GM19372 (cell line): ENCODE data around the gene RAI14.
"Not testable (repeated sequence)": the region's sequence is repeated elsewhere in the genome, so short reads cannot be mapped to it uniquely, and the experiment has no call there.

Source experiments
- ATAC-seq: cut with Tn5 transposase; IDR thresholded peaks from one replicate; pipeline ENCODE4 v1.9.1; 2021; ENCODE audit warnings: mild to moderate bottlenecking, low read depth, moderate library complexity; ENCODE audit not compliant: unreplicated experiment

RAI14 gene

GRCh38 chr5:34756781-34757624, 100.9 kb downstream of the RAI14 start:
- no peak for ATAC-seq

GRCh38 chr5:34758514-34758913, 102.4 kb downstream of the RAI14 start:
- ATAC-seq = no peak

DNA sequence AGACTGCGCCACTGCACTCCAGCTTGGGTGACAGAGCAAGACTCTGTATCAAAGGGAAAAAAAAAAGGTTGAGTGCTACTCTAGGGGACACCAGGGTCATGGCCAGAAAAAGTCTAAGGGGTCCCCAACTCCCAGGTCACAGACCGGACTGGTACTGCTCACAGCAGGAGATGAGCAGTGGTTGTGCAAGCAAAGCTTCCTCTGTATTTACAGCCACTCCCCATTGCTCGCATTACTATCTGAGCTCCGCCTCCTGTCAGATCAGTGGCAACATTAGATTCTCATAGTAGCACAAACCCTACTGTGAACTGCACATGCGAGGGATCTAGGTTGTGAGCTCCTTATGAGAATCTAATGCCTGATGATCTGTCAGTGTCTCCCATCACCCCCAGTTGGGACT, 103.1 kb downstream of the RAI14 start:
- ATAC-seq = not testable (repeated sequence)

- no peak for ATAC-seq
Measured at GRCh38 chr5:34765662-34766061, 109.5 kb downstream of the RAI14 start.

- no peak for ATAC-seq
Measured at GRCh38 chr5:34767180-34767579, 111.1 kb downstream of the RAI14 start.

DNA sequence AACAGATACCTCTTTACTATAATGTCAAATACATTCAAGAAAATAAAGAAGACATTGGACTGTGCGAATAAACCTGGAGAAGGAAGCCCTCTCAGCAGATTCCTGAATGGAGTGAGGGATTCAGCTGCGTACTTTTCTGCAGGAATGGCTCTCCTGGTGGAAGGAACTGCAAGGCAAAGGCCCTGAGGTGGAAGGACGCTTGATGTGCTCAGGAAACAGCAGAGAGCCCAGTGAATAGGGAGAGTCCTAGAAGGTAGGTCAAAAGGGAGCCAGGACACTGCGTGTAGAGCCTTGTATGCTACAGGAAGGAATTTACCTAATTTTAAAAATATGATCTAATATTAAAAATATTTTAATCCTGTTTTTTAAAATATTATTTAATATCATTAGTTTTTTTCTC, 114.4 kb downstream of the RAI14 start:
- ATAC-seq = no peak

DNA sequence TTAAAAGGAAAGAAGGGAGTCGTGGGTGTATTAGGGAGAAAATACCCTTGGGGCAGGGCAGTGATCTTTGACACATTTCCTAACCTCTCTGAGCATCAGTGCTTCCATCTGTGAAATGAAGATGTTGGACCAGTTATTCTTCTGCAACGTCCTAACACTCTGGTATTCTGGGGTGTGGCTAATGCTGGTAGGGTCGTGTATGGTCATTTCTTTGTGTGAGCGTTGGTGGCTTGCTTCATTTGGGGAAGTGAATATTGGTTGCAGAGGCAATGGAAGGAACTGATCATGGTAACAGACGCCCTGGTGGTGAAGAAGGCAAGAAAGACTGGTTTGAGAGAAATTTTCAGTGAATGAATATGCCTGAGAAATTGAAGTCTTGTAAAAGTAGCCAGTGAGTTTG, 114.9 kb downstream of the RAI14 start:
- ATAC-seq = no peak

DNA sequence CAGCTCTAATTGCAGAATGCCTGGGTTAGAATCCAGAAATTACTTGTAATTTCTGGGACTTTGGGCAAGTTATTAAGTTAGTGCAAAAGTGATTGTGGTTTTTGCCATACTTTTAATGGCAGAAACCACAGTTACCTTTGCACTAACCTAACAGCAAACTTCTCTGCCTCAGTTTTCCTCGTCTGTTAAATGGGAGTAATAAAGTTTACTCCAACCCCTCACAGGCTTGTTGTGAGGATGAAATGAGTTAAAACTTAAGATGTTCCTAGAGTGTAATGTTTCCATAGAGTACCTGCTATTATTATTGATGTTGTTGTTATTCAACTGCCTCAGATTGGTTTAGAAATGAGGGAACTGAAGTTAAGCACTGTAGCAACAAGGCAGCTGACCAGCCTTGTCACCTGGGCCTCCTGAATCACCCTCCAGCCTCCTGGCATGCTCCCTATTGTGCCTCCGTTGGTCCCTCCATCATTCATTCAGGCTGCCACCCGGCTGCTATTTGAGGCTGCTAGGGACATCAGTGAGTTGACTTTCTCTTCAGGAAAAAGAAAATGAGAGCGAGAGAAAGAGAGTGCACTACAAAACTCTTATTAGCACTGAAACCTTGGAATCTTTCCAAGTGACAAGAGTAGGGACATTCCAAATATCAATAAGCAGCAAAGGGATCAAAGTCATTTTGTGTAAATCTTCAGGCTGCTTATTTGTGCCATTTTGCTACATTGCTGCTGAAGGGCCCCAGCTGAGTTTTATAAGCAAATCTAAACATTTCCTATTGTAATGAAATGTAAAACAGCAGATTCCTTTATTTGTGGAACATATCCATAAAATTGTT, 116.4 kb downstream of the RAI14 start:
- ATAC-seq = no peak

- no peak for ATAC-seq
Measured at GRCh38 chr5:34774139-34774538, 118.0 kb downstream of the RAI14 start.

GRCh38 chr5:34774678-34775077, 118.5 kb downstream of the RAI14 start:
- not testable (repeated sequence) for ATAC-seq

DNA sequence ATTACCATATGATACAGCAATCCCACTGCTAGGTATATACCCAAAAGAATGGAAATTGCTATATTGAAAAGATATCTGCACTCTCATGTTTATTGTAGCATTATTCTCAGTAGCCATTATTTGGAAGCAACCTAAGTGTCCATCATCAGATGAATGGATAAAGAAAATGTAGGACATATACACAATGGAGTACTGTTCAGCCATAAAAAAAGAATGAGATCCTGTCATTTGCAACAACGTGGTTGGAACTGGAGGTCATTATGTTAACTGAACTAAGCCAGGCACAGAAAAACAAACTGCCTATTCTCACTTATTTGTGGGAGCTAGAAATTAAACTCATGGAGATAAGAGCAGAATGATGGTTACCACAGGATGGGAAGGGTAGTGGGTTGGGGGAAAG, 119.8 kb downstream of the RAI14 start:
- no peak for ATAC-seq

- no peak for ATAC-seq
Measured at GRCh38 chr5:34778091-34778850, 122.1 kb downstream of the RAI14 start.

- ATAC-seq = not testable (repeated sequence)
Measured at GRCh38 chr5:34783892-34784291, 127.8 kb downstream of the RAI14 start.

DNA sequence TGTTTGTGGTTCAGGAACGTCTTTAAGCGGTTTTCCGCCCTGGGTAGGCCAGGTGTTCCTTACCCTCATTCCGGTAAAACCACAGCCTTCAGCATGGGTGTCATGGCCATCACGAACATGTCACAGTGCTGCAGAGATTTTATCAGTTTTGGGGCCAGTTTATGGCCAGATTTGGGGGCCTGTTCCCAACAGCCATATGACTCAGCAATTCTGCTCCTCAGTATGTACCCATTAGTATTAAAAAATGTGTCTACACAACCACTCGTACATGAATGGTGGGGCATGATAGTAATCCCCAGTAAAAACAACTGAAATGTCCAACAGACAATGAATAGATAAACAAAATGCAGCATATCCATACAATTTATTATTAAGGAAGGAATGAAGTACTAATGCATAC, 130.9 kb downstream of the RAI14 start:
- ATAC-seq = no peak

- ATAC-seq = no peak
Measured at GRCh38 chr5:34789021-34789531, 132.9 kb downstream of the RAI14 start.

- ATAC-seq = no peak
Measured at GRCh38 chr5:34789639-34790038, 133.5 kb downstream of the RAI14 start.

GRCh38 chr5:34790069-34790468, 133.9 kb downstream of the RAI14 start:
- ATAC-seq = no peak

GRCh38 chr5:34791761-34792244, 135.7 kb downstream of the RAI14 start:
- no peak for ATAC-seq

DNA sequence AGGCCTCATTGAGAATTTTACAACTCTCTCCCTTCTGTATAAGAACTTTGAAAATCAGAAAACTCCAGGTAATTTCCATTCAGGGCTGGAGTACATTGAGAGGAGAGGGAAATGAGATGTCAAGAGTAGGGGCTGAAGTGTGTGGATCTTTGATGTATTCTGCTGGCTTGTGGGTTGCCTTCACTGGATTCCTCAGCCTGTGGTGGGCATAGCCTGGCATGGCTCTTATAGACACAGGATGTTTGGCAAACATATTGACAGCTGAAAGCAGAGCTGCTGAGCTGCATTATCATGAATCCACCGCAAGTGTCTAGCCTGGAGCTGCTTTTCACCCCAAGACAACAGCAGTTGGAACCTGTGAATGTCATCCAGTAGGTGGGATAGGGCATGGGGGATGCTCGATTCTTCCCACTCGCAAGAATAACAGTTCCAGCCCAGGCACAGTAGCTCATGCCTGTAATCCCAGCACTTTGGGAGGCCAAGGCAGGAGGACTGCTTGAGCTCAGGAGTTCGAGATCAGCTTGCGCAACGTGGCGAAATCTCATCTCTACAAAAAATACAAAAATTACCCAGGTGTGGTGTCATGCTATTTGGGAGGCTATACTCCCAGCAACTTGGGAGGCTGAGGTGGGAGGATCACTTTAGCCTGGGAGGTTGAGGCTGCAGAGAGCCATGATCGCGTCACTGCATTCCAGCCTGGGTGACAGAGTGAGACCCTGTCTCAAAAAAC, 146.9 kb downstream of the RAI14 start:
- no peak for ATAC-seq
